WTC11 (cell line): ENCODE results near the gene TSPAN2. TPM values are rescaled to one million over a fixed set of nuclear protein-coding genes. Genes with fewer than 3 reads are reported as not detected.

Source experiments
- ATAC-seq: fragments of 200-7000 bp; cut with Tn5 transposase; 2 replicates; pipeline ENCODE4 v1.10.0; 2021; ENCODE audit warnings: mild to moderate bottlenecking, moderate library complexity
- CTCF ChIA-PET: fragments of 300-600 bp; sonication (Branson Sonifier 250); formaldehyde crosslinking; loops from one replicate; lab custom pipeline; 2021; ENCODE audit warnings: antibody characterized with exemption; lab: Charles Lee
- POLR2A ChIA-PET: fragments of 350-600 bp; sonication (Branson Sonifier 250); formaldehyde crosslinking; loops from one replicate; lab custom pipeline; 2021; ENCODE audit warnings: antibody characterized with exemption; lab: Charles Lee
- DNase-seq: peaks from one replicate; pipeline ENCODE4 v3.0.0; 2021; ENCODE audit warnings: low spot score
- H3K27ac Mint-ChIP-seq: 2 replicates; pipeline ENCODE4 v1.8.0; 2021; ENCODE audit warnings: mixed read lengths
- H3K27me3 Mint-ChIP-seq: 2 replicates; pipeline ENCODE4 v1.8.0; 2021; ENCODE audit warnings: low read depth, mild to moderate bottlenecking, moderate library complexity, mixed read lengths
- H3K36me3 Mint-ChIP-seq: 2 replicates; pipeline ENCODE4 v1.8.0; 2021; ENCODE audit warnings: mixed read lengths
- H3K4me1 Mint-ChIP-seq: 2 replicates; pipeline ENCODE4 v1.8.0; 2022; ENCODE audit warnings: mixed read lengths
- H3K4me3 Mint-ChIP-seq: 2 replicates; pipeline ENCODE4 v1.8.0; 2021; ENCODE audit warnings: mild to moderate bottlenecking, moderate library complexity, mixed read lengths
- H3K9me3 Mint-ChIP-seq: 2 replicates; pipeline ENCODE4 v1.8.0; 2021; ENCODE audit warnings: mixed read lengths
- ATF3 ChIP-seq: sonication (generic); formaldehyde crosslinking; conservative IDR thresholded peaks from 2 replicates; pipeline ENCODE4 v1.8.1; 2022; ENCODE audit warnings: mild to moderate bottlenecking, missing genetic modification reagents
- E2F5 ChIP-seq: sonication (generic); formaldehyde crosslinking; IDR thresholded peaks from 2 replicates; pipeline ENCODE4 v1.8.1; 2022; ENCODE audit warnings: mild to moderate bottlenecking, moderate library complexity, missing genetic modification reagents
- ERG ChIP-seq: fragments of 250-450 bp; sonication (Bioruptor Pico); IDR thresholded peaks from 2 replicates; pipeline ENCODE4 v1.8.0; 2021; ENCODE audit warnings: mild to moderate bottlenecking
- FOXJ3 ChIP-seq: sonication (generic); formaldehyde crosslinking; IDR thresholded peaks from 2 replicates; pipeline ENCODE4 v1.9.0; 2021; ENCODE audit warnings: missing genetic modification reagents, mild to moderate bottlenecking, borderline replicate concordance
- IRF2 ChIP-seq: sonication (generic); formaldehyde crosslinking; IDR thresholded peaks from 2 replicates; pipeline ENCODE4 v1.8.0; 2022; ENCODE audit warnings: low read depth, missing genetic modification reagents, borderline replicate concordance
- MYBL2 ChIP-seq: sonication (generic); formaldehyde crosslinking; IDR thresholded peaks from 2 replicates; pipeline ENCODE4 v1.8.1; 2023; ENCODE audit warnings: mild to moderate bottlenecking, moderate library complexity, missing genetic modification reagents
- NR3C1 ChIP-seq: sonication (generic); formaldehyde crosslinking; conservative IDR thresholded peaks from 2 replicates; pipeline ENCODE4 v1.8.1; 2023; ENCODE audit warnings: low read depth, mild to moderate bottlenecking, missing genetic modification reagents
- PREB ChIP-seq: sonication (generic); formaldehyde crosslinking; IDR thresholded peaks from 2 replicates; pipeline ENCODE4 v1.8.1; 2022; ENCODE audit warnings: mild to moderate bottlenecking, missing genetic modification reagents, moderate library complexity, borderline replicate concordance
- SMAD4 ChIP-seq: sonication (generic); formaldehyde crosslinking; IDR thresholded peaks from 2 replicates; pipeline ENCODE4 v1.8.0; 2022; ENCODE audit warnings: mild to moderate bottlenecking, missing genetic modification reagents
- TEAD1 ChIP-seq: sonication (generic); formaldehyde crosslinking; IDR thresholded peaks from 2 replicates; pipeline ENCODE4 v1.8.0; 2022; ENCODE audit warnings: mild to moderate bottlenecking, missing genetic modification reagents
- ZBTB43 ChIP-seq: sonication (generic); formaldehyde crosslinking; IDR thresholded peaks from 2 replicates; pipeline ENCODE4 v1.8.1; 2023; ENCODE audit warnings: mild to moderate bottlenecking, missing genetic modification reagents
- ZMAT4 ChIP-seq: fragments of 250-450 bp; sonication (Bioruptor Pico); IDR thresholded peaks from 2 replicates; pipeline ENCODE4 v1.9.0; 2021; ENCODE audit warnings: mild to moderate bottlenecking
- ZNF263 ChIP-seq: sonication (generic); formaldehyde crosslinking; IDR thresholded peaks from 2 replicates; pipeline ENCODE4 v1.8.1; 2022; ENCODE audit warnings: low read depth, mild to moderate bottlenecking, moderate library complexity, missing genetic modification reagents
- ZNF532 ChIP-seq: fragments of 250-450 bp; sonication (Bioruptor Pico); IDR thresholded peaks from 2 replicates; pipeline ENCODE4 v1.9.0; 2021; ENCODE audit warnings: mild to moderate bottlenecking, borderline replicate concordance
- total RNA-seq: library from RNA; stranded (reverse); gene quantifications from 3 replicates; pipeline ENCODE4 v1.2.3, GENCODE V29; 2021

Gene TSPAN2
- total RNA-seq, 1 experiment from 2014 or later: 12.0 TPM

- ChIA-PET CTCF (interaction anchor here (1.1 to 1.7 kb wide), 2 partner anchors 12 to 23 kb away, joined by 3 to 8 read pairs; no protein-coding TSS in a partner anchor), POLR2A (no interaction called here)
- ATAC-seq (no peak), DNase-seq (no peak)
- Mint-ChIP-seq H3K27me3 (no peaks in the 10 kb centered on the region), H3K4me1 (no peaks in the 10 kb centered on the region), H3K36me3 (no peaks in the 10 kb centered on the region), H3K9me3 (no peaks in the 10 kb centered on the region), H3K27ac (no peak within 1 kb of the TSS), H3K4me3 (no peak within 1 kb of the TSS)
- no peak for TF ChIP-seq ZBTB43
- no peak for TF ChIP-seq FOXJ3 (CRISPR knock-in tag)
- no peak for TF ChIP-seq ZNF532
- no peak for TF ChIP-seq TEAD1 (CRISPR knock-in tag)
- TF ChIP-seq IRF2 (CRISPR knock-in tag): no peak
- no peak for TF ChIP-seq MYBL2
- TF ChIP-seq PREB (CRISPR knock-in tag): no peak
- no peak for TF ChIP-seq NR3C1 (CRISPR knock-in tag)
- TF ChIP-seq ERG (CRISPR knock-in tag): no peak
- no peak for TF ChIP-seq E2F5 (CRISPR knock-in tag)
- no peak for TF ChIP-seq ZNF263 (CRISPR knock-in tag)
- TF ChIP-seq ATF3 (CRISPR knock-in tag): no peak
- no peak for TF ChIP-seq SMAD4 (CRISPR knock-in tag)
These were observed 59.8 kb downstream of the TSPAN2 start, which contains the start of gene TSHB for GRCh38 chr1:115029526-115029925. Gene TSHB, plus strand, starts transcription at chr1:115029826. Its CDS starts 3,537 bp downstream, at chr1:115033363.

- H3K27me3 Mint-ChIP-seq: peaks cover 2% of the 10 kb centered on the region
- CTCF ChIA-PET: no interaction called here
- H3K4me3 Mint-ChIP-seq: no peak overlapping the region
- POLR2A ChIA-PET: no interaction called here
- peaks cover 13% of the 10 kb centered on the region; the same call in 1 of the 2 replicates for H3K36me3 Mint-ChIP-seq
- H3K27ac Mint-ChIP-seq: no peak overlapping the region
- no peak for DNase-seq
- TF ChIP-seq ERG (CRISPR knock-in tag) (no peak), ZMAT4 (CRISPR knock-in tag) (no peak)
- TF ChIP-seq, all 79 proteins: peak for 0
- no peak for ATAC-seq
- no peaks in the 10 kb centered on the region for H3K4me1 Mint-ChIP-seq
- H3K9me3 Mint-ChIP-seq: peaks cover 22% of the 10 kb centered on the region
These were observed 65.7 kb downstream of the TSPAN2 start for GRCh38 chr1:115023593-115023992.
